ENCODE data around the gene ZBTB16.
A peak's percentile ranks its signal among the peaks of the same experiment; 100 is the strongest.

ZBTB16 gene

DNA sequence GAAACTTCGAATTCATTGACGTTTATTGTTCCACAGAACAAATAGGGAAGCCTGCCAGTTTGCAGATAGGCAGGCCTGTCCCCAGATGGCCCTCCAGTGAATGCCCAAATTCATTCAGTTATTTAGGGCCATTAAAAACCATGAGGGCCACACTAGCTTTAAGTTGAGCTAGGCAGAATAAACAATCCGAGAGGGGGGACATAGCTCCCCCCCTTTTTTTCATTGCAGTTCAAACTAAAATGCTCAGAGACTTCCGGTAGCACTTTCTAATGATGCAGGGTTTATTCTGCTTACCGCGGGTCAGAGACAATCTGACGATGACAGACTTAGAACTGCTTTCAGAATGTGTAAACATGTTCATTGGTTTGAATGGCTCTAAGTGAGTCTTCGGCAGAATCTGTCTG is 72.0 kb downstream of the ZBTB16 start:
- DNase-seq (ENCODE audit: low read depth) = peak; percentile 5

DNA sequence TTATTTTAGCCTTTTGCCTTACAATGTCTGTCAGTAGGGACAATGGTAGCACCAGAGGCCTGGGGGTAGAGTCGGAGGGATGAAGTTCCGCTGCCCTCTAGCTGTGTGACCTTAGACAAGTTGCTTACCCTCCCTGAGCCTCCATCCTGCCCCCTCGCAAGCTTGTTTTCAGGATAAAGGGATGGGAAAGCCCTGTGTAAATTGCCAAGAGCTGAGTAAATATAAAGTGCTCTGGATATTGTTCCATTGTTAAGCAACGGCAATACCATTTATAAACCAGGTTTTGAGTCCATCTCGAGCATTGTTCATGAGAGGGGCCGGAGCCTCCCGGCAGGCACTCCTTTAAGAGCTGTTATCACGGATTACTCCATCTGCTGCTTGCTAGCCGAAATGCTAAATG is 72.9 kb downstream of the ZBTB16 start:
- DNase-seq (ENCODE audit: low read depth) = no peak

DNA sequence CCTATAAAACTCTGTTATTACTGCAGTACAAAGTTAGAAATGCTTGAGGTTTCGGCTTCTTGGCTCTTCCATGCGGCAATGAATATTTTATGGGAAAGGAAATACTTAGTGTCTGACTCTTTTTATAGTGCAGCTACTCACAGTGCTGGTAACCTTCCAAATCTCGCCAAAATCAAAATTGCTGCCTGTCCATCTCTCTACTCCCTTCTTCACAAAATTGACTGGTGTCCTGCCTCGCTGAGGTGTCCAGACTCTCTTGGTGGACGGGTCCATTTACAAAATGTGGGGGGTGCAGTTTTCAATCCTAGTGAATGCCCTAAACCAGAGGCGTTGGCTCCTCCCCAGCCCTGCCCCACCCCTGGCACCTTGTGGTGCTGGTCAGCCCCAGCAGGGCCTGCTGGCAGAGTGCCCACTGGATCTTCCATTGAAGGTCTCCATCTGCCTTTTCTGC is 73.5 kb downstream of the ZBTB16 start:
- DNase-seq (ENCODE audit: low read depth) = no peak

DNA sequence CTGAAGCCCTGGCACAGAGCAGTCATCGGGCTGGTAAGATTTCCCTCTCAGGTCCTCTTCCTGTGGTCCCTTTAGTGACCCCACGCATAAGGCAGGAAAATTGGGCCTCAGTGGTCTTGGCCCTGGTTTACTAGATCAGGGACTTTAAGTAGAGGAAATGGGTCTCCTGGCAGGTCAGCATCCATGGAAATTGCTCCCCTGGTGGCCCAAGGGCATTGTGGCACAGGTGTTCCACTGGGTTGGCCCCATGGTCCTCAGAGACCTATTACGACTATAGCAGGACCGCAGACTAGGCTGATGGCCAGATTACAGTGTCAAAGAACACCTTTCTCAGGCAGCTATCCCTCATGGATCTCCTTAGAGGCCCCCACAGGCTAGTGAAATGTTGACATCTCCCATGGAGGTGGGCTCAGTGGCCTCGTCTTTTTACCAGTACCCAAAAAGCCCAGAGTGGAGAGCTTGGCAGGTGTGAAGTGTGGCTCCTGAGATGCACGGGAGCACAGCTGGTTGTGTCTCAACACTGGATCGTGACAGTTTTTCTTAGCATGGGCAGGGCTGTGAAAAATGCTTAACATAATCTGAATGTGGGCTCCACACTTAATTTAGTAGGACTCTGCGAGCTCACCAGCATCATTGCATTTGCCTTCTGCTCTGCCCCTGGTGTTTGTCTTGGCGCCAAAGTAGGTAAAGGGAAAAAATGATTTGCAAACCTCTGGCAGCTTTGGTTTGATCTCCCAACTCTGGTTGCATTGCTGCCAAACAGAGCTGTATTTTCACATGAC is 74.2 kb downstream of the ZBTB16 start:
- no peak for DNase-seq (ENCODE audit: low read depth)

DNA sequence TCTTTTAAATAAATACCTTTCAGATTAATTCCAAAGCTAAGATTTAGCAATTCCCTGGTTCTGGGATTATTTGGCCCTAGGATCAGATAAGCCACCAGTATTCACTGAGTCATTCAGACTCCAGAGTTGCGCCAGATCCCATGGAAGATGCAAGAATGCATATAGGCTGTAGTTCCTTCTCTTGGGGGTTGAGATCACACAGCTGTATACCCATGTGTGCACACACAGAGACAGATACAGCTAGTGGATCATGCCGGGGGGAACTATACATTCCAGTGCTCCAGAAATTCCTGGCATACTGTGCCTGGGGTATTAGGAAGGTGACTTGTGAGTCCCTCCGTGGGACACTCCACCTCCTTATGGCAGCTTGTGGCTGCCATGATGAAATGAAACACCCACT is 75.4 kb downstream of the ZBTB16 start:
- no peak for DNase-seq (ENCODE audit: low read depth)

DNA sequence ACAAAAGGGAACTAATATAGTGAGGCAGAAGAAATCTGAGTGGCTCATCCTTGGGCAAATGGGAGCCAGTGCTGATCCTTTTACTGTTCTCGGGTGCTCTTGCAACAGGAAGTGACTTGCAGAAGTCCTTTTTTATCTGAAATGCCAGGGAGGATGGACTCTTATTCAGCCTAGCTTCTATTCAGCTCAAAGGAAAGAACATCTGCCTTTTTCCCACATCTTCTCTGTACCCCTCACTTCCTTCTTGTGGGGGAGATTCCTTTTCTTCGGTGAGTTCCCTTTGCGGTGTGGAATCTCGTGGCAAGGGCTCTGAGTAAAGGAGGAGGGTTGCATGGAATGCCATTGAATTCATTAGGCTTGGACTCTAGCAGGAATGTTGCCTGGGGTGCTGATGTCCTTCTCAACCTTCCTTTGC is 76.2 kb downstream of the ZBTB16 start:
- no peak for DNase-seq (ENCODE audit: low read depth)

DNA sequence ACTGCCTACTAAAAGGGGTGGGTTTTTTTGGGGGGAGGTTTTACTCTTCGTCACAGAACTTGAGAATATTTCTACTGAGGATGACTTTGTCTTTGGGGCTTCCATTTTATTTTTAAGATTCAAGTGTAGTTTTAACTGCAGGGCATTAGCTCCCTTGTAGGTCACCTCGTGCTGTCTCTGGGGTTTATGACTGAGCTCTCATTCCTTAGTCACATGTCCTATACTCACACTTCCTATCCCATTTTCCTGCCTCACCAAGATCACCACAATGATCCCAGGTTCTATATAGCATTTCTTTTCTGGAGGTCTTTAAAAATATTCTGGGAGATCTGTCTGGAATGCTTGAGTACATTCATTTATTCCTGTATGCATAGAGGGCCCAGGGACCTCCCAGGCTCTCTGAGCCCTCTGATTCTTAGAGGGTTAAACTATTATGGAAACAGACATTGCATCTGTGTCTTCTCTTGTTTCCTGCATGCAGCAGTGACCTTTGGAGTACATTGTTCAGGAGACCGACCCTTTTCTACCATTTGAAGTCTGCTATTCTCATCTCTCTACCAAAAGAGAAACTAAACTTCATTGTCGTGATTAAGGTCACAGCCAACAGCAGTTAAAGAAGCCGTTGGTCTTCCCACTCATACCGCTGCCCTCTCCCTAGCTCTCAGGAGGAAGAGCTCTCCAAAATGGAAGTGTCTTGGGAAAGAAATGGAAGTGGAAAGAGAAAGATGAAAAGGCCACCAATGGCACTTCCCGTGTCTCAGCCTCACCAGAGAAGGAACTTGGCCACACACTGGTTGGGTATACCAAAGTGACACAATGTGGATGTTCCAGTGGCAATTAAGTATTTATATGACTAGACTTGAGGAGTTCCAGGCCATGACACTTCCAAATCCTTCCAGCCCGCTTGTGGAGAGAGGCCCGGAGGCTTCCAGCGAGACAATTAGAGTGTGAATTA is 77.5 kb downstream of the ZBTB16 start:
- no peak for DNase-seq (ENCODE audit: low read depth)

DNA sequence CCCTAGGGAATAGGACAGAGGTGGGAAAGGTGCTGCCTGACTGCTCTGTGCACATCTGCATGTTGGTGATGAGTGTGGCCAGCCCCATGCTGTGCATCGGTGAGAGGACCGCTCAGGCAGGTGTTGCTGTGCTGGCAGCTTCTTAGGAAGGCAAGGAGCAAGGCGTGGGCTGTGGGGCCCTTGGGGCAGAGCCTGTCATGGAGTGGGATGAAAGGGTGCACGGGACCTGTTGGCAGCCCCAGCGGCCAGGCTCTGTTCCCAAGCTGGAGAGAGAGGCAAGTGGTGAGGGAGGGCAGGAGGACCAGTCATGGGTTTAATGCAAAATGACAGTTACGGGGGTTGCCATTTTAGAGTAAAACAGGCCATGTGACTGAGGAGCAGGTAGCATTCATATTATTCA is 78.3 kb downstream of the ZBTB16 start:
- DNase-seq (ENCODE audit: low read depth) = no peak

DNA sequence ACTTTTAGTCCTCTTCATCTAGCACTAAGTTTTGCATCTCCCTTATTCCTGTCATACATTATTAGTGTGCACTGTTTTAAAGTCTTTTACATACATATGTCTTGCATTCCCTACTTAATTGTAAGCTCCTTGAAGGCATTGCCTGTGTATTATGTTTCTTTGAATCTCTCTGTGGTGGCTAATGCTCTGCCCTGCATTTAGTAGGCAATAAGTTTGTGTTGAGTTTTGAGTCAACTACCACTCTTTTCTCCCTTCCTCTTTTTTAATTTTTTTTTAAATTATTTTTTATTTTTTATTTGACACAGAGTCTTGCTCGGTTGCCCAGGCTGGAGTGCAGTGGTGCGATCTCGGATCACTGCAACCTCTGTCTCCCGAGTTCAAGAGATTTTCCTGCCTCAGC is 78.9 kb downstream of the ZBTB16 start:
- DNase-seq (ENCODE audit: low read depth) = no peak

DNA sequence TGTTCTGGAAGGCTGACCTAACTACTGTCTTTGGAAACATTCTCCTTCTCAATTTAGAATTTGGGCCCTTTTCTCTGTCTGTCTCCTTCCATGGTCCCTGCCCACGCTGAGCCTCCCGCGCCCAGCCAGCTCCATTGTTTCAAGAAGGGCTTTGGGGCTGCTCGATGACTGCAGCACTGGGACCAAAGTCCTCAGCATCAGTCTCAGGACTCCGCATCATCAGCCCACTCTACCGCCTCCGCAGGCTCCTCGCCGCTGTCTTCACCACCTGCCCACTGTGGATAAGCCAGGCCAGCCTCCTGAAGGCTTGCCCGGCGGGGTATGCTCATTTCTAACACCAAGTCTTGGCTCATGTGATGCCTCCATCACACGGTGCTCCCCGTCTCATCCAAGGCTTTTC is 81.3 kb downstream of the ZBTB16 start:
- no peak for DNase-seq (ENCODE audit: low read depth)

DNA sequence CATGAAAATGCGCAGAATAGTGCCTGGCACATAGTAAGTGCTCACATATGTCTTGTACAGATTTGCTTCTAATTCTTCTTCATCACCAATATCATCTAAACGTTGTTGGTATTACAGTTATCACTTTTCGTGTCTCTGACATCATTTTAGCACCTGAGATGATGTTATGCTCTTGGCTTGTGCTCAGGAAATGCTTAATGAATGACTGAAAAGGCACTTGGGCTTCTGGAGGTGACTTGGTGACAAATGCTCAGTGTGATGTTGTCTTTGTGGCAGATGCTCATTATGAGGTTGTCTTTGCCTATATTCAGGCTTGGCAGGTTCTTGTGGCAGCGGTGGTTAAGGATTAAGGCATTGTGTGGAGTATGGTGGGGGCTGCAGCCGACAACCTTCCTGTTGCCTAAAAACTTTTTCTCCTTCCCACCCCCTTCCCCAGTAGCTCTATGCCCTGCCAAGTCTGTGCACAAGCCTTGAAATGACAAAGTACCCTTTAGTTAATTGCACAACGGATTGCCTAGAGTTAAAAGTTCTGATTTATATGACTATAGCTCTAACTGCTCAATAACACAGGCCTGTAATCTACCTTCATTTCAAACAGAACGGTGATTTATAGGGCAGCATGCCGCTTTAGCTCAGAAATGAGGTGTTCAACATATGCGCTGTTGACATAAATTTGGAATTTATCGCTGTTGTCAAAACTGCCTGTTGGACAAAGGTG is 82.5 kb downstream of the ZBTB16 start:
- no peak for DNase-seq (ENCODE audit: low read depth)

DNA sequence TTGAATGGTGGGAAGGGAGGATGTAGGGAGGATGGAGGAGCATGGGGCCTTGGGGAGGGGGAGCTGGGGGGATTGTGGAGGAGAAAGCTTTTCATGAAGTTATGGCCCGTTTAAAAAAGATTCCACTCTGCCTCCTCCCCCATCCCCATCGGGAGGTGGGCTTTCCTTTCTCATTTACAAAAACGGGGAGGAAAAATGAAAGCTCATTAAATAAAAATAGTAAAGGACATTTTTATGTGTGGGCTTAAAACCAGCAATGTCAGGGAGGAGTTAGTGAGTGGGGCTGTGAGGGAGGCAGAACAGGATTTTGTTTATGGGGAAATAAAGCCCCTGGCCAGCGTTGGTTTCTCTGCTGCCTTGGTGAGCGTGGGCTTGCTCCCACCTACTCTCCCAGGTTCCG is 83.2 kb downstream of the ZBTB16 start:
- DNase-seq (ENCODE audit: low read depth) = no peak

DNA sequence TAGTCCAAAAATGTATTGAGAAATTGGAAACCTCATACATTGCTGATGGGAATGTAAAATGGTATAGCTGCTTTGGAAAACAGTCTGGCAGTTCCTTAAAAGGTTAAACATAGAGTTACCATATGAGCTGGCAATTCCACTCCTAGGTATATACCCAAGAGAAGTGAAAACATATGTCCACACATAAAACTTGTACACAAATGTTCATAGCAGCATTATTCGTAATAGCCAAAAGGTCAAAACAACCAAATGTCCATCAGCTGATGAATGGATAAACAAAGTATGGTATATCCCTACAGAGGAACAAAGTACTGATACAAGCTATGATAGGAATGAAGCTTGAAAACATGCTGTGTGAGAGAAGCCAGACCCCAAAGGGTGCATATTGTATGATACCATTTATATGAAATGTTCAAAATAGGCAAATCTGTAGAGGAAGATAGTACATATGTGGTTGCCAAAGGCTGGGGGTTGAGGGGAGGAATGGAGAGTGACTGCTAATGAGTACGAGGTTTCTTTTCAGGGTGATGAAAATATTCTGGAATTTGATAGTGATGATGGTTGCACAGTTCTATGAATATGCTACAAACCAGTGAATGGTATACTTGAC is 85.8 kb downstream of the ZBTB16 start:
- no peak for DNase-seq (ENCODE audit: low read depth)

DNA sequence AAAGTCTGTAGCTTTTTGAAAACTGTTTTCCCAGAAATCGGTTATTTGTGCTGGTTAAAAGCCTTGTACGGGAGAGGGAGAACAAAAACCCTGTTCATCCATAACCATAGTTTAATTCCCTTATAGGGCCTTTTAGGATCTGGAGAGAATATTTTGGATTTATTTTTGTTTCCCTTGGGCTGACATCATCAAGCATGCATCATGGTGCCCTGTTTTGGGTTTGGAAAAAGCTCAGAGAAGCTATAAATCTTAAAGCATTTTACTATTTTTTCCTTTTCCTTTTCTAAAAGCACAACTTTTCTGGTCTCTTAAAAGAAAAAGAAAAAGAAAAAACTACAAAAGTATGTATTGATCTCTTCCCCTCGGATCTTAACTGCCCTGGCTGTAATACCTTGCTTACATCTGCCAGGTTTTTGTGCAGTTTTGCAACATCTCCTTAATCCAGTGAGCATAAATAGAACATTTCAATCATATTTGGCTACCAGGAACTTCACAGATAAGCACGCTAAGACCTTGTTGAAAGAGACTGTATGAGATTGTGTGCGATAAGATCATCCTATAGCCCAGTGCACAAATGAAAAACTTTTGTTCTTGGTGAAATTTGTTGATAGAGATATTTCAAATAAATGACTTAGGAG is 88.0 kb downstream of the ZBTB16 start:
- no peak for DNase-seq (ENCODE audit: low read depth)

DNA sequence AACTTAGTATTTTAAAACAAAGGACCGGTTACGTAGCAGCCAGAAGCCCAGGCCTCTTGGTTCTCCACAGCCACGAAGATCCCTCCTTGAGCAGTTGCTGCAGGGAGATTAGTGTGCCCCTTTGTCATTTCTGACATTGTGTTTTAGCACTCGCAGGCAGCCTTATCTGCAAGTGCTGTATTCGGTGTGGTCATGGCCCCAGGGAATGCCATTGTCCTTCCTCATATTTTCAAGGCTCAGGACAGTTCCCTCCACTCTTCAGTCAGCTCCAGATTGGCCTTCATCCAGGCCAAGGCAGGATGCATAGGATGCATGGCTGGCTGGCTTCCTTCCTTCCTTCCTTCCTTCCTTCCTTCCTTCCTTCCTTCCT is 88.5 kb downstream of the ZBTB16 start:
- DNase-seq (ENCODE audit: low read depth) = no peak

DNA sequence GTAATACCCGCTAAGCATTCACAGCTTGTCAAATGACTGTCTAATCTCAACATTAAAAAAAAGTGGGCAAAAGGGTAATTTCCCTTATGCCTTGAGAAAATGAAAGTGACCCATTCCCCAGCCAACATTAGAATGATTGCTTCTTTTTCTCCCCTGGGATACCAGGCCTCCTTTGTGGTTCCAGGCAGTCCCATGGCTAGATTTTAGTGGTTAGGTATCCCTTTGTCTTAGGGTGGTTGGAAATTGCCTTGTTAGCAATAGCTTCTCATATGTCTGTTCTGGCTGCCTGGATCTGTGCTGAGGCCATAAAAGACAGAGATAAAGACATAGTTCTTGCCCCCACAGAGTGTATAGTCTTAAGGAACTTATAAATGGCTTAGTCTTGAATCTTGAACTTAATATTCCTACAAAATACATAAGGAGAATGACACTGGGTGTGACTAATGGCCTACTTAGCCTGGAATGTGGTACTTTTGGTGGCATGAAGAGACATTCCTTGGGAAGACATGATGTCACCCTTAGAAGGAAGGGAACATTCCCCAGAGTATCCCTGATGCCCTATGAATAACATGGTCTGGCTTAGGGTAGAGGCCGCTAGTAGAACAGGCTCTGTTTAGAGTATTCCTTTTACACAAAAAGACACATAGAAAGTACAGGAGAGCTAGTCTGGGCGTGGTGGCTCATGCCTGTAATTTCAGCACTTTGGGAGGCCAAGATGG is 90.3 kb downstream of the ZBTB16 start:
- no peak for DNase-seq (ENCODE audit: low read depth)

DNA sequence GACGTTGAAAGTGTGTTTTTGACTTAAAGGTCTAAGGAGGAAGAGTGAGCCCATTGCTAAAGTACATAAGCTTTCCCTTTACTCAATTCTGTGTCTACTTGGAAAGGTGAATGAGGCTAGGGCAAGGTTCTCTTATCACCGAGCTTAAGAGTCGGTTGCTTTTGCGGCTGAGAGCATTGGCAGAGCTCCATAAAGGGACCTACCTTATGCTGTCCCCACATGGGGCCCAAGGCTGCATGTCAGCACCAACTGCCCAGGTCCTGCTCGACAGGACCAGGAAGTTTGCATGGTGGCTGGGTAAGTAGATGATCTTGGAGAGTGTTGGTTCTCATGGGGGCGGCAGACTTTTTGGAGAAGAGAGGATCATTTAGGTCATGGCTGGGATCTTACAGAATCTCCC is 91.2 kb downstream of the ZBTB16 start:
- no peak for DNase-seq (ENCODE audit: low read depth)

DNA sequence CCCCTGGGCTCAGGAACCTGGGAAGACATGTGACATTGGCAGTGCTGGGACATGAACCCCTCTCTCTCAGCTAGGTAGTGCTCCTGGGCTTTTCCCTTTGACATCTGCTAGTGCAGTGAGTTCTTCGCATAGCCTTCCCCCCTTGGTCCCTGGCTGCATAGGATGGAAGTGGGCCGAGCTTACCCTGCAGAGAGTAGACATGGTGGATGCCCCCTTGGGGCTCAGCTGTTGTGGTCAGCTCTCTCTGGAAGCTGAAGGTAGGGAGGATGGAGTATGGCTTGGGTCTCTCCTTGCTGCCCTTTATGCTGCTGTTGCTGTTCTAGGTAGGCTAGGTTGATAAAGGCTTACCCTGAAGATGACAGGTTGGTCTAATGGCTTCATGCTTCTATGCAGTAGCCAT is 92.1 kb downstream of the ZBTB16 start:
- no peak for DNase-seq (ENCODE audit: low read depth)

DNA sequence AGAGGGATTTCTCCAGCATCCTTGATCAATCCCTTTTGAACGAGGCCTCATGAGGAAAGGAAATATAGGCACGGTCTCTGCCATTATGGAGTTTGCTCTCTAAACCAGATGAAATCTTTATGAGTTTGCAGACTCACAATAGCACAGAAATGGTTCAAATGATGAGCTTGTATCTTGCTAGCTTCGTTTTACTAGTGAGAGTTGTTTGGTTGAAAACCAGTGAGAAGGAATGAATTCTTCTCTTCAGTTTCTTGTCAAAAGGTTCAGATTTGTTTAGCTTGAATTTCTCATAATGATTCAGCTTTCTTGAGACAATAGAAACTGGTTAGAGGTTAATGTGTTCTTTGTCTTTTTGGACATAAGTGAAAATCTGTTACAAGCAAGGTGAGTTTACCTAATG is 92.7 kb downstream of the ZBTB16 start:
- no peak for DNase-seq (ENCODE audit: low read depth)

DNA sequence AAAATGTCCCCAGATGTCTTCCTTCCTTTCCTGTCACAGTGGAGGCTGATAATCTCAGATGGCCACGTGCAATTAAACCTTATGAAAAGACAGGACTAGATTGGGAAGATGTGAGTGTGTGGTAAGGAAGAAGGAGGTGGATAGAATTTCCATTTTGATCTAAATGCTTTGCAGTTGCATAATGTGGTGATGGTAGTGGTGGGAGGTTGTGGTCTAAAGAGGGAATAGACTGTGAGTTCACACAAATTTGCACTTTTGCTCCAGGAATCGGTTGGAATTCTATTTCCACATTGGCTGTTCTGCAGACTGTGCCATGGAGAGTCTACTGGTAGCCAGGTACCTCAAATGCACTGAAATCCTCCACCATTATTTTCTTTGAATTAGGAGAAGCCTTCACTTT is 93.3 kb downstream of the ZBTB16 start:
- DNase-seq (ENCODE audit: low read depth) = no peak

DNA sequence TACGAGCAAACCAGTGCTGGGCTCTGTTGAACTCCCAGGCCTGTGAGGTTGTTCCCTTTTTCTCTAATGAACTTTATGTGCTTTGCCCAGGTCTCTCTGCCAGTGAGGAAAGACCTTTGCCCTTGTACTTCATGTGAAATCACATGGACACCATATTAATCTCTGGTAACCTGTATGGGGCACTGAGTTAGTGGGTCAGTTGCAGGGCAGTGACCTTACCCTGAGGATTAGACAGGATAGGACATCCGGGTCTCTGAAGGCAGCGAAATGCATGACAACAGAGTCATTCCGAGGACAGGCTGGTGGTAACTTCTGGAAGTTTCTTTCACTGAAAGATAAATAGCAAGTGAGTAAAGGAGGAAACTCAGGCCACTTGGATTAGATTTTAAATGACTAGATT is 93.7 kb downstream of the ZBTB16 start:
- no peak for DNase-seq (ENCODE audit: low read depth)
